NCI-H460 (cell line): ENCODE data around the gene GLG1. TPM values are rescaled to one million over a fixed set of nuclear protein-coding genes. Genes with fewer than 3 reads are reported as not detected.
"Not testable (repeated sequence)": the region's sequence is repeated elsewhere in the genome, so short reads cannot be mapped to it uniquely, and the experiment has no call there.

Source experiments
- DNase-seq: peaks from one replicate; pipeline ENCODE4 v3.0.0-alpha.2; 2016; ENCODE audit warnings: low read depth; ENCODE audit errors: extremely low read depth
- small RNA-seq, 2 experiments: library from RNA; depleted of rRNA; stranded (forward); fragments of <200 nt; gene quantifications; one replicate each; pipeline ENCODE3, GENCODE V24; 2014
- total RNA-seq: library from RNA; depleted of rRNA; stranded (reverse); fragments of >200 nt; shearing (Covaris generic); gene quantifications from 2 replicates; pipeline ENCODE4 v1.2.3, GENCODE V29; 2014; rRNA removed

The GLG1 gene
- total RNA-seq, 1 experiment from 2014 or later: 66.9 TPM

DNA sequence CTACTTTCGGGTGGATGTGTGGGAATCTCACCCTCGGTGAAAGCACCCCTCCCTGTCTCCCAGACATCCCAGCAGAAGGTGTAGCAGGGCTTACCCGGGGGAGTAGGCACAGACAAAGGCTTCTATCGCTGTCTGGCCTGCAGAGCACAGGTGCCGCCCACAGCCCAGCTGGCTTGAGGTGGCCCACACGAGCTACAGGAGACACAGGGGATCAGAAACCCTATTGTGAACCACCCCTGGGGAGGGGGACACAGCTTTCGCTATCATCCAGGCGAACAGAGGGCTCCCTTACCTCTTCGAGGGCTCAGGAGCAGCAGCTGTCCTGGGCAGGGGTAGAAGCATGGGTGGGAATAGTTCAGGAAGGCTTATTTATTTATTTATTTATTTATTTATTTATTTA lies 193.4 kb downstream of the GLG1 start:
- not testable (repeated sequence) for DNase-seq

DNA sequence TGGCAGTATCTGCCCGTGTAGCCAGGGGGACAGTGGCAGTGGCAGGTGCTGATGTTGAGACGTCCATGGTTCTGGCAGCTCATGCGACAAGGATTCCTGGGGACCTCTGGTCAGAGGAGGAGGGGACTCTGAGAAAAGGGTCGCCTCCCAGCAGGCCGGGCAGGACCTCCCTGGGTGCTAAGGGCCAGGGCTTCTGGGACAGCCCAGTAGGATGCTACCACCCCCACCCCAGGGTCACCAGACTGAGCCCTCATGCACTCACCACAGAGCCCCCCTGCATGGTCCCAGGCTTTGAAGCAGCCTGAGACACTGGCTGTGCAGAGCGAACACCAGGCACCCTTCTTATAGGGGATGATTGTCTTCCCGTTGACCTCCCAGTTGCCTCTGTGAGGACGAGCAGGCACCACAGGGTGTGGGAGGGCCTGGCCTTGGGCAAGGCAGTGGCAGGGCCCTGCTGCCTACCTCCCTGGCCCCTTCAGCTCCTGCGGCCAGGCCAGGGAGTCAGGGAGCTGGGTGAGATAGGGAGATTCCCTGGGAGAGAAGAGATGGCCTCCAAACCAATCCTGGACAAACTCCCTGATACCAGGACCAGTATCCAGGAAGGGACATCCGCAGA lies 194.0 kb downstream of the GLG1 start:
- DNase-seq: not testable (repeated sequence)

DNA sequence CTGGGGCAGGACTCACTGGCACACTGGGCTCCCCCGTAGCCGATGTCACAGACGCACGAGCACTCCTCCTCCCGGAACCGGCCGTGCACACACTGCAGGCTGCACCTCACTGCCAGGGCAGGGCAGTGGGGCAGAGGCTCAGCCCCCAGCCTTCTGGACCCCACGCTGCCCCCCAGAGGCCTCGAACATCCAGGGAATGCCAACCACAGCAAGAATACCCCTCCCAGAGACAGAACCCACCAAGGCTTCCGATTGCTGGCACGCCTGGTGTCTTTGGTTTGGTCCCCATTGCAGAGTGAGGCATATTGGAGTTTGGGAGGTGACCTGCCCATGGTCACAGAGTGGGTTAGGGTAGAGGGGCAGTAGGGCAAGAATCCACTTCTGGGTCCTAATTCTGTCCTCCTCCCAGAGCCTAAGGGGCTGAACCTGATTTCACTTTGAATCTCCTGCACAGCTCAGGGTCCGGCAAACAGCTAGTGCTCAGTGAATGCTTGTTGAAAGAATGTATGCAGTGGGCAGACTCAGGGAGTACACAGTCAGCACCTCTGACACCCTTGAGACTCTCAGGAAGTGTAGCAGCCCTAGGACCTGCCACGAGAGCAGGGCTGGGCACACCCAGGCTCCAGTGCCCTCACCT lies 194.7 kb downstream of the GLG1 start:
- not testable (repeated sequence) for DNase-seq

DNA sequence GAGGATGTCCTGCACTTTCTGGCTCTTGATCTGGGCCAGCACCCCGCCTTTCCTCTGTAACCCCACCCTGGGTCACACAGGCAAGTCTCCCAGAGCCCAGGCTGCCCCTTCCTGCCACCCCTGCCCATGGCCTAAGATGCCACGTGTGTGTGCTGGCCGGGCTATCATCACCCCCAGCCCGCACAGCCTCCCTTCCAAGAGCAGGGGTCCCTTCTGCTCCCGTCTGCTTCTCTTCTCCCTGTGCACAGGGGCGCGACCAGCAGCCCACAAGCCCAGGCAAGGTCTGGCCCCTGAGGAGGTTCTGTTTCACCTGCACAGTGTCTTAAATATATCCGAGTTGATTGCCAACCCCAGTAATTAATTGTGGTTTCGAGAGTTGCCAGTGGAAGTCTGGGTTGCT lies 195.9 kb downstream of the GLG1 start:
- DNase-seq: not testable (repeated sequence)

DNA sequence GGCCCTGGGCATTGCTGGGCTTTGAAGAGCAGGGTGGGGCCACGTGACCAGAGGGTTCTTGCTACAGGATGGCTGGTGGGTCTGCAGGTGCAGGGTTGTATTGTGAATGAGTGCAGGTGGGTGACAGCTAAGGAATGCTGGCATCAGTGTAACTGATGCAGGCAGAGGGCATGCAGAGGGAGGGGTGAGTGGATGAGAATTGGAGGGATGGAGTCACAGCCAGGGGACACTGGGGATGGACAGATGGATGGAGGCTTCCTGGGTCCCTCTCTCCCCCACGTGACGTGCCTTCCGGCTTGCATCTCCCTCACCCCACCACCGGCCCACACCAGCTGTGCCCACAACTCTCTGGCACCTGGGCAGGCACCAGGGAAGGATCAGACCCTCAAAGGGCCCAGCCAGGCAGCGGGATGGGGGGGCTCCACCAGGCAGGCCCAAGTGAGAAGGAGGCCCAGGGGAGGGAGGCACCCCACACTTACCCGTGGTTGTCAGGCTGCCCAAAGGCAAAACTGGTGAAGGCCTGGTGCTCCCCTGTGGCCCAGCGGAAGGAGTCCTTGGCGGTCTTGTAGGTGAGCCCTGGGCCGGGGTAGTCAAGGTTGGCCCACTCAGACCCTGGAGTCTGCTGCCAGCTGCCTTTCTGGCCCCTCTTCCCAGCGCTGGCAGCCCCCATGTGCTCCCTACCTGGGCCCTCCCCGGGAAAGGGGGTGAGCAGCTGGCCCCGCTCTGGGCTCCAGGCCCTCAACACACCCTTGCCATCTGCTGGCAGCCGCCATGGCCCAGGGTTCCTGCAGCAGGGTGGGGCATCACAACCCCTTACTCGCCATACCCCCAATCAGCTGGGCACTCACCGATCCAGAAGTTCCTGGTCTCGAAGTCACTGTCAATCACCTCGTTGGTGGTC lies 196.6 kb downstream of the GLG1 start:
- DNase-seq: not testable (repeated sequence)

DNA sequence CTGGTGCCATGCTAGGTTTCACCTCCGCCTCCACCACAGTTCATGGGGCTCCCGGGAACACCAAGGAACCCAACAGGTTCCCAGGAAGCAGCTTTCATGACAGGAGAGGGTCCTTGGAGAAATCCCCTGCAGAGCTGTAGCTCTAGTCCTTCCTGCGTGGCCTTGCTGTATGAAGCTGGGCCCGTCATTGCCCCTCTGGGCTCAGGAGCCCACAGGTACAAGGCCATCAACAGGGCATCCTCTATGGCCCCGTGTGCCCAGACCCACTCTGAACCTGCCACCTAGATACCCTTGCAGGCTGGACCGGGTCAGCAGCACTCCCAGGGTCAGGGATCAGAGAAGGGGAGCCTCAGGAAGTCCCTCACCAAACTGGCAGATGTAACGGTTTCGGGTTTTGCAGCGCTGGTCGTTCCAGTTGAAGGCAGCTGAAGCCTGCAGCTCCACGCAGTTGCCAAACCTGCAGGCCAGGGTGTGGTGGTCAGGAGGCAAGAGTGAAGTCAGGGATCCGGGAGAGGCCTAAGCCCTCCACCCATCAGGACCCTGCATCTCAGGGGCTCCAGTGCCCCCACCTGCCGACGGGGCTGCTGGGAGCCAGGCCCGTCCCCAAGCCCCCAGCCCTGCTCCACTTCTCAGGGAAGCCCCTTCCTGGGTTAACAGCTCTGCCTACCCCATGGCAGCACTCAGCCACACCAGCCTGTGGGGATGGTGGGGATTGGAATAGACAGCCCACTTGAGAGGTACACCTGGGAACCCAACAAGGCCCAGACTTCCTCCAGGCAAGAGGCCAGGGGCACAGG lies 197.5 kb downstream of the GLG1 start:
- not testable (repeated sequence) for DNase-seq

DNA sequence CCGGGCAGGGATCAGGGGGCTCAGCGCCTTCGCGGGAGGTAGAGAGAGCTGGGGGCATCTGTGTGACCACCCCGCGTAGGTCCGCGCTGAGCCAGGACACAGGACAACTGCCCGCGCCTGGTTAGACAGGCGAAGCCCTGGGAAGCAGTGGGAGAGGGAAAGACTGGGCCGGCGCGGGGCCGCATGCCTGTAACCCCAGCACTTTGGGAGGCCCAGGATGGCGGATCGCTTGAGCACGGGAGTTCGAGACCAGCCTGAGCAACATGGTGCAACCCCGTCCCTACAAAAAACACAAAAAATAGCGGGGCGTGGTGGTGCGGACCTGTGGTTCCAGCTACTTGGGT lies 199.6 kb downstream of the GLG1 start:
- not testable (repeated sequence) for DNase-seq

DNA sequence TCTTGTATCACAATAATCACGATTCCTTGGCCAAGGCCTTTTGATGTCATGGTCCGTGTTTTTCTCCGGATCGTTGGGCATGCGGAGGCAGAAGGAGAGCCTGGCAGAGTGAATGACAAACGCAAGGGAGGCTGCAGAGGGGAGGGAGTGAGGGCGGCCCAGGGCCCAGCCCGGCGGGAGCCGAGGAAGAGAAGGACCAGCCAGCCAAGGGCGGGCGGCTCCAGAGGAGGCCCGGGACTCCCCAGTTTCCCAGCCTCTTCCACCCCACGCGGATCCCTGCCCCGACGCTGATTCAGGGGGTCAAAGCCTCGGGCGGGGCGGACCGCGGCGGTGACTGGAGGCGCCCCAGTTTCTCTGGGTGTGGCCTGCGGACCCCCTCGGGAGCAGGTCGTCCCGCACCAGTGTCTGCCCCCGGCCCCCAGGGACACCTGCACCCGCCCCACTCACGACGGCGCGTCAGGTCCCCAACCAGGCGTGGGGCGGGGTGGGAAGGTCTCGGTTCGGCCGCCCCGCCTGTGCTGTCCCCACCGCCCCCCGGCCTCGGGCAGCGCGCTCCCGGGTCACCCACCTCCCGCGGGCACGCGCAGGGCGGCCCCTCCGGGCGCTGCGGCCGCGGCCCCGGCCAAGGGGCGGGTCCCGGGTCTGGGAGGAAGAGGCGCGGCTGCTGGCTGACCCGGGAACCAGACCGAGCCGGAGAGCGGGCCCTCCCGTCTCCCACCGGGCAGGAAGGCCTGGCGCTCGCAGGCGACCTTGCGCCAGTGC lies 200.1 kb downstream of the GLG1 start:
- not testable (repeated sequence) for DNase-seq

DNA sequence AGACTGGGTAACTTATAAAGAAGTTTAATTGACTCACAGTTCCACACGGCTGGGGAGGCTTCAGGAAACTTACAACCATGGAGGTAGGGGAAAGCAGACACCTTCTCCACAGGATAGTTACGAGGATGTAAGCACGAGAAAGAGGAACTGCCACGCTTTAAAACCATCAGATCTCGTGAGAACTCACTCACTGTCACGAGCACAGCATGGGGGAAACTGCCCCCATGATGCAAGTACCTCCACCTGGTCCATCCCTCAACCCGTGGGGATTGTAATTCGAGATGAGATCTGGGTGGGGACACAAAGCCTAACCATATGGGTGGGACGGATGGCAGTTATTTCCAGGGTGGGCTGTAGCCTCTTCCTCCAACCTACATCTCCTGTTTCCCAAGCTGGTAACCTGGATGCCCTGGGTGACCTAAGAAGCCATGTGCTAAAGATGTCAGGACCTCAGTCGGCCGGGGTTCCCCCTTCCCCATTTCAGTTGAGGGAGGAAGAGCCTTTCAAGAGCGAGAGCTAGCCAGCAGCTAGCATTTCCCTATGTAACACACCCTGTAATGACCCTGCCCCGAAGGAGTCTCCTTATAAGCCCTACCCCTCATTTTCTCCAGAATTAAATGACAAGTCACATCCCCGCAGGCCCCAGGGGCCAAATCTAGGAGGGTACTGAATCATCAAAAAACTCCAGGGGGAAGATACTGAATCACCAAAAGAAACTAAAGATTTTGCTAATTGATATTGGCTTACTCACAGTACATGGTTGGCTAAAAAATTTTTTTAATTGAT lies 202.6 kb downstream of the GLG1 start:
- not testable (repeated sequence) for DNase-seq

DNA sequence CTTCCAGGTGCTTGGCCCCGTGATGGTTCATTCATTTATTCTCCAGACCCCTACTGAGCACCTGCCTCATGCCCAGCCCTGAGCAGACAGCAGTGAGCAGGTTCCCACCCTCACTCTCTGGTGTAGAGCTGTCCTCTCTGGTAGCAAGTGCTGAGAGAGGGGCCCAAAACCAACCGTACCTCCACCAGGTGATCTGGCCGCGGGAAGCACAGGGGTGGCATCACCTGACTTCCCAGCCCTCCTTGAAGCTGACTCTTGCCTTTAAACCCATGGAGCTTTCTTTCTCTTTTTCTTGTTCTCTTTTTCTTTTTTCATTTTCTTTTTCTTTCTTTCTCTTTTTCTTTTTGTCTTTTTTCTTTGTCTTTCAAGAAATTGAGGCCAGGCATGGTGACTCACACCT lies 206.7 kb downstream of the GLG1 start:
- not testable (repeated sequence) for DNase-seq

DNA sequence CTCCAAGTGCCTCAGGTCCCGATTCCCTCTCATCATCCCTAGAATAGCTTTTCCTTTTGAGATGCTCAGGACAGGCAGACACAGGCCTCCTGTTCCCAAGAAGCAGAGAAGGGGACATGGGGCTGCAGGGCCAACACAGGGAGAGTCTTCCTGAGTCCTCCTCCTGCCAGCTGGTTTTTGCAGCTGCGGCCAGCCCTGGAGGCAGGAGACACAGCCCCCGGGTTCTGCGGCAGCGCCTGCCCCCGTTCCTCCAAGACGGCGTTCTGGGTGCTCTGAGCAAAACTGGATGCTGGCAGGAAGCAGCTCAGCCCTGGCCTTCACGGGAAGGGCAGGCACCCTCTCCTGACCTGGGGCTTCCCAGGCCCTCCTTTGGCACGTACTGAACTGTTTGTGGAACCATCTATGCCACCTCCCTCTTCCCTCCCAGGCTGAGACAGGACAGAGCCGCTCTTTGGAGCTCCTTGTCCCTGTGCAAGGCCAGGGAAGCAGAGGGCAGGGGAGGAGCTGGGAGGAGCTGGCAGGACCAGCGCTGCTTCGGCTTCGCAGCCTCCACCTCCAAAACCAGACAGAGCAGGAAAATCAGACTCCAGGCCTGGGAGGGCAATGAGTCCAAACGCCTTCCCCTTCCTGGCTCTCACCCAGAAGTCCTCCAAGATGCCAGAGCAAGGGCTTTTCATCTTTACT lies 208.6 kb downstream of the GLG1 start:
- not testable (repeated sequence) for DNase-seq

Small RNAs within 50 kb of the gene (small RNA-seq; reads per million reads assigned to genes)
- gene RF00019 (0 reads per million in 2 experiments), gene RNU6-237P (0 reads per million in 2 experiments)

Other genes with a start within 250 kb of the GLG1 start
- gene NPIPB15, start 230.8 kb downstream of the GLG1 start, total RNA-seq: 0.07 TPM in 1 of 2 replicates, not detected in the other
- 0.42 and 0.95 TPM in 2 replicates for gene CLEC18B, start 185.6 kb downstream of the GLG1 start, total RNA-seq
- gene RFWD3, start 59.8 kb upstream of the GLG1 start, total RNA-seq: 30.6 and 35.6 TPM in 2 replicates
- gene MLKL, start 93.7 kb upstream of the GLG1 start, total RNA-seq: 38.9 and 50.0 TPM in 2 replicates
- 0.45 and 0.98 TPM in 2 replicates for gene FA2H, start 167.7 kb upstream of the GLG1 start, total RNA-seq